ENCODE measurements around the gene PPFIBP1.
"Not testable (repeated sequence)": the region's sequence is repeated elsewhere in the genome, so short reads cannot be mapped to it uniquely, and the experiment has no call there.

Gene PPFIBP1

GRCh38 chr12:27710592-27711316 is 186.7 kb downstream of the PPFIBP1 start, which contains the start of gene MRPS35:
MRPS35 (plus strand) TSS chr12:27710832; CDS start chr12:27710844, 12 bp downstream.
- DNase-seq (ENCODE audit: low read depth), result peak; percentile 78

- DNase-seq (ENCODE audit: low read depth), result no peak
Measured at GRCh38 chr12:27711317-27711682, 187.3 kb downstream of the PPFIBP1 start.

- DNase-seq (ENCODE audit: low read depth), result no peak
Measured at GRCh38 chr12:27711967-27712366, 188.0 kb downstream of the PPFIBP1 start.

- DNase-seq (ENCODE audit: low read depth), result no peak
Measured at GRCh38 chr12:27723212-27723611, 199.2 kb downstream of the PPFIBP1 start.

GRCh38 chr12:27730097-27730588 is 206.1 kb downstream of the PPFIBP1 start:
- DNase-seq (ENCODE audit: low read depth), result no peak

GRCh38 chr12:27732281-27732680 is 208.3 kb downstream of the PPFIBP1 start:
- DNase-seq (ENCODE audit: low read depth), result no peak

- DNase-seq (ENCODE audit: low read depth), result no peak
Measured at GRCh38 chr12:27733052-27733656, 209.1 kb downstream of the PPFIBP1 start.

- DNase-seq (ENCODE audit: low read depth), result no peak
Measured at GRCh38 chr12:27733791-27734190, 209.8 kb downstream of the PPFIBP1 start.

GRCh38 chr12:27734321-27734720 is 210.3 kb downstream of the PPFIBP1 start:
- DNase-seq (ENCODE audit: low read depth), result not testable (repeated sequence)

- no peak for DNase-seq (ENCODE audit: low read depth)
Measured at GRCh38 chr12:27743601-27744000, 219.6 kb downstream of the PPFIBP1 start.

Data from non-pigmented ciliary epithelial cell (primary cell).